HCT116 (cell line): ENCODE results near the gene GEN1. TPM values are rescaled to one million over a fixed set of nuclear protein-coding genes. Genes with fewer than 3 reads are reported as not detected.

ENCODE experiments used
- ATAC-seq: fragments of 200-7000 bp; cut with Tn5 transposase; 2 replicates; pipeline ENCODE4 v1.9.1; 2020; ENCODE audit warnings: mild to moderate bottlenecking, moderate library complexity
- BruUV-seq: library from RNA; stranded (reverse); fragments of 400-500 nt; replicated peaks from 2 replicates; lab custom pipeline; 2021; lab: Mats Ljungman, UMichigan
- CTCF ChIA-PET: fragments of 300-600 bp; sonication (Branson Sonifier 250); formaldehyde crosslinking; loops from one replicate; lab custom pipeline; 2021; ENCODE audit warnings: antibody characterized with exemption; lab: Charles Lee
- POLR2A ChIA-PET: fragments of 300-600, 350-600 bp; sonication (Branson Sonifier 250); formaldehyde crosslinking; loops from one replicate; lab custom pipeline; 2021; ENCODE audit warnings: antibody characterized with exemption; lab: Charles Lee
- RAD21 ChIA-PET, 2 experiments: fragments of 300-600 bp; sonication (Branson Sonifier 250); formaldehyde crosslinking; loops; one replicate each; lab custom pipeline; 2023; ENCODE audit warnings: low total read pairs in 2 of 2; ENCODE audit not compliant: uncharacterized antibody in 2 of 2, unreplicated experiment in 2 of 2, low non-redundant PET in 1 of 2; lab: Charles Lee
- DNase-seq: peaks from one replicate; pipeline ENCODE4 v3.0.0-alpha.2; 2010; ENCODE audit warnings: low read depth, low spot score
- H2AFZ ChIP-seq: fragments of 200-600 bp; shearing (Covaris generic), sonication (generic); 2 replicates; pipeline ENCODE4 v1.6.1; 2017; ENCODE audit warnings: low read depth, mixed run types, mixed read lengths, antibody characterized with exemption, low read length; ENCODE audit not compliant: poor library complexity, severe bottlenecking
- H3K27ac ChIP-seq: 2 replicates; pipeline ENCODE4 v1.5.1; 2012; ENCODE audit warnings: low read depth, low read length
- H3K27me3 ChIP-seq: fragments of 200-600 bp; sonication (generic); 2 replicates; pipeline ENCODE4 v1.6.1; 2016; ENCODE audit warnings: mixed run types, low read length, mixed read lengths; ENCODE audit not compliant: insufficient read depth
- H3K36me3 ChIP-seq, 2 experiments: fragments of 200-500 bp in 1 of 2; fragments of 200-600 bp in 1 of 2; sonication (Bioruptor generic) in 1 of 2; sonication (generic) in 1 of 2; 2 replicates each; pipeline versions ENCODE4 v1.5.1 to v1.6.1; 2014 to 2016; ENCODE audit warnings: low read length in 2 of 2, inconsistent platforms in 1 of 2, mixed read lengths in 1 of 2, mixed run types in 1 of 2; ENCODE audit not compliant: insufficient read depth in 2 of 2, control insufficient read depth in 1 of 2
- H3K4me1 ChIP-seq, 2 experiments: fragments of 200-600 bp in 1 of 2; sonication (generic) in 1 of 2; 2 replicates each; pipeline versions ENCODE4 v1.5.1 to v1.6.1; 2012 to 2017; ENCODE audit warnings: low read length in 2 of 2, inconsistent platforms in 1 of 2, mild to moderate bottlenecking in 1 of 2, mixed read lengths in 1 of 2, mixed run types in 1 of 2, moderate library complexity in 1 of 2; ENCODE audit not compliant: insufficient read depth in 2 of 2, control insufficient read depth in 1 of 2
- H3K4me2 ChIP-seq: fragments of 200-600 bp; sonication (generic); 2 replicates; pipeline ENCODE4 v1.6.1; 2017; ENCODE audit warnings: mixed run types, low read length, mixed read lengths
- H3K4me3 ChIP-seq, 2 experiments: fragments of 200-600 bp in 1 of 2; sonication (generic) in 1 of 2; replicated peaks in 1 of 2; 2 replicates each; pipeline ENCODE4 v1.5.1; 2011 to 2016; ENCODE audit warnings: low read length in 2 of 2, control low read depth in 1 of 2, low read depth in 1 of 2, mild to moderate bottlenecking in 1 of 2, mixed read lengths in 1 of 2, mixed run types in 1 of 2
- H3K79me2 ChIP-seq: fragments of 200-600 bp; sonication (generic); 2 replicates; pipeline ENCODE4 v1.6.1; 2017; ENCODE audit warnings: mild to moderate bottlenecking, mixed run types, low read length, moderate library complexity, mixed read lengths; ENCODE audit not compliant: insufficient read depth
- H3K9ac ChIP-seq: fragments of 200-600 bp; sonication (generic); 2 replicates; pipeline ENCODE4 v1.6.1; 2016; ENCODE audit warnings: low read length, mixed read lengths
- H3K9me2 ChIP-seq: fragments of 200-600 bp; sonication (generic), shearing (Covaris generic); 2 replicates; pipeline ENCODE4 v1.6.1; 2017; ENCODE audit warnings: mixed run types, mild to moderate bottlenecking, moderate library complexity; ENCODE audit not compliant: insufficient read depth
- H3K9me3 ChIP-seq, 2 experiments: fragments of 200-500 bp in 1 of 2; fragments of 200-600 bp in 1 of 2; sonication (Bioruptor generic) in 1 of 2; sonication (generic) in 1 of 2; 2 replicates each; pipeline ENCODE4 v1.6.1; 2014 to 2017; ENCODE audit warnings: low read length in 2 of 2, mixed read lengths in 2 of 2, inconsistent platforms in 1 of 2, low read depth in 1 of 2, mild to moderate bottlenecking in 1 of 2, mixed run types in 1 of 2, moderate library complexity in 1 of 2; ENCODE audit not compliant: control insufficient read depth in 1 of 2, insufficient read depth in 1 of 2
- H4K20me1 ChIP-seq: fragments of 200-600 bp; sonication (generic), shearing (Covaris generic); 2 replicates; pipeline ENCODE4 v1.6.1; 2017; ENCODE audit warnings: mixed run types, mild to moderate bottlenecking, moderate library complexity; ENCODE audit not compliant: insufficient read depth
- CBX3 ChIP-seq: IDR thresholded peaks from 2 replicates; pipeline ENCODE4 v1.6.1; 2012; ENCODE audit warnings: low read depth
- CEBPB ChIP-seq: IDR thresholded peaks from 2 replicates; pipeline ENCODE4 v1.6.1; 2012; ENCODE audit warnings: low read depth
- EGR1 ChIP-seq: IDR thresholded peaks from 2 replicates; pipeline ENCODE4 v1.6.1; 2012; ENCODE audit warnings: low read depth
- EZH2 ChIP-seq: fragments of 200-600 bp; sonication (generic); IDR thresholded peaks from 2 replicates; pipeline ENCODE4 v1.6.1; 2017; ENCODE audit warnings: antibody characterized with exemption, mixed run types
- FOSL1 ChIP-seq: IDR thresholded peaks from 2 replicates; pipeline ENCODE4 v1.6.1; 2012; ENCODE audit warnings: low read depth
- JUND ChIP-seq: IDR thresholded peaks from 2 replicates; pipeline ENCODE4 v1.6.1; 2012
- RAD21 ChIP-seq: IDR thresholded peaks from 2 replicates; pipeline ENCODE4 v1.6.1; 2012; ENCODE audit warnings: low read depth, mild to moderate bottlenecking
- SIN3A ChIP-seq: IDR thresholded peaks from 2 replicates; pipeline ENCODE4 v1.6.1; 2012; ENCODE audit warnings: low read depth
- SRF ChIP-seq: IDR thresholded peaks from 2 replicates; pipeline ENCODE4 v1.6.1; 2012; ENCODE audit warnings: low read depth
- TCF7L2 ChIP-seq: IDR thresholded peaks from 2 replicates; pipeline ENCODE4 v1.7.0; 2011; ENCODE audit warnings: borderline replicate concordance, inconsistent platforms; ENCODE audit not compliant: insufficient read depth, insufficient read length; ENCODE audit errors: extremely low read depth
- ZFX ChIP-seq: fragments of 450-650 bp; IDR thresholded peaks from 2 replicates; pipeline ENCODE4 v1.6.1; 2017
- ZNF274 ChIP-seq: fragments of 200-500 bp; sonication (Bioruptor generic); IDR thresholded peaks from 2 replicates; pipeline ENCODE4 v1.6.1; 2014; ENCODE audit warnings: mild to moderate bottlenecking, low read depth, low read length, inconsistent platforms
- intact Hi-C: fragments of 100-400 bp; cut with micrococcal nuclease; formaldehyde crosslinking; loops from 2 replicates; pipeline ENCODE4 v1.10.0; 2022
- total RNA-seq: library from RNA; stranded (reverse); gene quantifications from one replicate; pipeline ENCODE4 v1.2.1, GENCODE V29; 2021; ENCODE audit not compliant: unreplicated experiment
- TF ChIP-seq, protein P1 (sequence below): IDR thresholded peaks from 2 replicates; pipeline ENCODE4 v1.6.1; 2011; ENCODE audit warnings: mild to moderate bottlenecking, low read length, moderate library complexity; ENCODE audit not compliant: insufficient replicate concordance; ENCODE audit errors: extremely low read depth
- TF ChIP-seq, protein P2 (sequence below): IDR thresholded peaks from 2 replicates; pipeline ENCODE4 v1.6.1; 2012

The GEN1 gene
- total RNA-seq, 1 experiment from 2014 or later, result 19.7 TPM

DNA sequence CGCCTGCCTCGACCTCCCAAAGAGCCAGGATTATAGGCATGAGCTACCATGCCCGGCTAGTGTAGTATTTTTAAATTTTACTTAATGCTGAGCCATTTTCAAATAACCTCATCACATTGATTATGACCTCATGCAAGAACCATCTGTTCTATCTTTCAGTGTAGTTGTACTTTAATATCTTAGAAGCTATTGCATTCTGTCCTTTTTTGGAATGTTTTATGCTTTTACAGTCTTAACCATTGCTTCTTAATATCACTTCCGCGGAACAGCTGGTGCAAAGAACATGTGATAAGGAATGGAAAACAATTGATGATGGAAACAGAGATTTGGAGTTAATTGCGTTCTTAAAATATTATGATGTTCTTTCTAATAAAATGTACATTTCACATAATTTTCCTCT, 2.7 kb downstream of the GEN1 start:
- ATAC-seq (no peak), DNase-seq (no peak)
- no peak overlapping the region for H3K4me3 ChIP-seq
- H3K4me1 ChIP-seq, result peaks cover 8 to 21% of the 10 kb centered on the region in 2 experiments; a peak in 3 of 4 replicates
- ChIA-PET RAD21 (no interaction called here), CTCF (no interaction called here), POLR2A (no interaction called here)
- H3K9ac ChIP-seq, result no peak overlapping the region
- no peak overlapping the region for H3K27ac ChIP-seq
- H3K27me3 ChIP-seq, result no peaks in the 10 kb centered on the region
- H3K4me2 ChIP-seq, result no peak overlapping the region
- H3K36me3 ChIP-seq, result no peaks in the 10 kb centered on the region
- H2AFZ ChIP-seq, result no peak overlapping the region
- no peaks in the 10 kb centered on the region for H3K9me3 ChIP-seq
- H3K79me2 ChIP-seq, result peaks cover 80% of the 10 kb centered on the region
- no peaks in the 10 kb centered on the region; the same call in 1 of the 2 replicates for H4K20me1 ChIP-seq
- intact Hi-C loops, result no loop called here
- TF ChIP-seq CEBPB (no peak), EZH2 (no peak), TCF7L2 (no peak), ZNF274 (no peak), SIN3A (no peak), JUND (no peak), EGR1 (no peak), RAD21 (no peak), CBX3 (no peak), SRF (no peak), FOSL1 (no peak), ZFX (no peak)
- TF ChIP-seq, protein P1, sequence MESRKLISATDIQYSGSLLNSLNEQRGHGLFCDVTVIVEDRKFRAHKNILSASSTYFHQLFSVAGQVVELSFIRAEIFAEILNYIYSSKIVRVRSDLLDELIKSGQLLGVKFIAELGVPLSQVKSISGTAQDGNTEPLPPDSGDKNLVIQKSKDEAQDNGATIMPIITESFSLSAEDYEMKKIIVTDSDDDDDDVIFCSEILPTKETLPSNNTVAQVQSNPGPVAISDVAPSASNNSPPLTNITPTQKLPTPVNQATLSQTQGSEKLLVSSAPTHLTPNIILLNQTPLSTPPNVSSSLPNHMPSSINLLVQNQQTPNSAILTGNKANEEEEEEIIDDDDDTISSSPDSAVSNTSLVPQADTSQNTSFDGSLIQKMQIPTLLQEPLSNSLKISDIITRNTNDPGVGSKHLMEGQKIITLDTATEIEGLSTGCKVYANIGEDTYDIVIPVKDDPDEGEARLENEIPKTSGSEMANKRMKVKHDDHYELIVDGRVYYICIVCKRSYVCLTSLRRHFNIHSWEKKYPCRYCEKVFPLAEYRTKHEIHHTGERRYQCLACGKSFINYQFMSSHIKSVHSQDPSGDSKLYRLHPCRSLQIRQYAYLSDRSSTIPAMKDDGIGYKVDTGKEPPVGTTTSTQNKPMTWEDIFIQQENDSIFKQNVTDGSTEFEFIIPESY, result no peak
- TF ChIP-seq, protein P2, sequence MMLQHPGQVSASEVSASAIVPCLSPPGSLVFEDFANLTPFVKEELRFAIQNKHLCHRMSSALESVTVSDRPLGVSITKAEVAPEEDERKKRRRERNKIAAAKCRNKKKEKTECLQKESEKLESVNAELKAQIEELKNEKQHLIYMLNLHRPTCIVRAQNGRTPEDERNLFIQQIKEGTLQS, result no peak
- TF ChIP-seq, all 23 proteins: peak for 0
- no TSS peak for BruUV-seq
- H3K9me2 ChIP-seq, result no peaks in the 10 kb centered on the region
